ENCODE measurements around the gene CTCF.

Gene CTCF

DNA sequence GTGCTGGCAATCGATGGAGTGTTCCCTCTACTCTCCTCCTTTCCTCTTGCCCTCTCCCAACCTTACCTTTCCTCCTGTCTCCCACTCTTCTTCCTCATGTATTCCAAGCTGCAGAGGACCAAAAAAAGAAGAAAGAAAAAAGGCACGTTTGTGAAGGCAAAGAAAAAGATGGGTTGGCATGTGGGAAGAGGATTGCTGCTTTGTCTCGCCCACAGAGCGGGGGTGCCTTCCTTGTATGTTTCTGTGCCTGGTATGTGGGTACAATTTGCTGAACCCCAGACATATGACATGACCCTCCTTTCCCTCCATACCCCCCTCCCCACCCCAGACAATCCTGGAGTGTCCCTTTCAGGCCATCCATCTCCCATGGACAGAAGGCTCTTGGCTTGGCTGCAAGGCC lies 13.1 kb upstream of the CTCF start:
- DNase-seq: no peak

- no peak for DNase-seq
Measured at GRCh38 chr16:67549936-67550335, 12.4 kb upstream of the CTCF start.

DNA sequence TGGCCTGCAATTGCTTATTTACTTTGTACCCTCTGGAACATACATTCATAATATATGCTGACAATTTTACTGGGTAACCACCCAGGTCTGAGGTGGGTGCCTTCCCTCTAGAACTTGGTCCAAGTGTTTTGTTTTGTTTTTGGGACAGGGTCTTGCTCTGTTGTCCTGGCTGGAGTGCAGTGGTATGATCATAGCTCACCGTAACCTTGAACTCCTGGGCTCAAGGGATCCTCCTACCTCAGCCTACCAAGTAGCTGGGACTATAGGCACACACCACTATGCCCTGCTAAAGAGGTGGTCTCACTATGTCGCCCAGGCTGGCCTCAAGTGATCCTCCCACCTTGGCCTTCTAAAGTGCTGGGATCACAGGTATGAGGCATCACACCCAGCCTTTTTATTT lies 11.2 kb upstream of the CTCF start:
- DNase-seq: no peak

GRCh38 chr16:67551972-67552371 lies 10.4 kb upstream of the CTCF start:
- no peak for DNase-seq

DNA sequence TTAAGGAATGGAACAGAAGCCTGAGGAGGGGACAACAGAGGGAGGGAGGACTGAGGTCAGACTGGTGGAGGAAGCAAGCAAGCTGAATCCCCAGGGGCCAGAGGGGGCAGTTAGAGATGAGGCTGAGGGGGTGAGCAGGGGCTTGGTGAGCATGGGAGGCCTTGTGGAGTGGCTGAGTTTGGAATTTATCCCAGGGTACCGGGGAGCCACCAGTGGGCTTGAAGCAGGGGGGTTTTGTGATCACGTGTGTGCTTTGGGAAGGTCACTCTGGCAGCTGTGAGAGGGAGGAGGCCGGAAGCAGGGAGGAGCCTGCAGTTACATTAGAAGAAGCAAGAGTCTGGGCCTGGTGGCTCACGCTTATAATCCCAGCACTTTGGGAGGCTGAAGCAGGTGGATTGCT lies 9.8 kb upstream of the CTCF start:
- no peak for DNase-seq

DNA sequence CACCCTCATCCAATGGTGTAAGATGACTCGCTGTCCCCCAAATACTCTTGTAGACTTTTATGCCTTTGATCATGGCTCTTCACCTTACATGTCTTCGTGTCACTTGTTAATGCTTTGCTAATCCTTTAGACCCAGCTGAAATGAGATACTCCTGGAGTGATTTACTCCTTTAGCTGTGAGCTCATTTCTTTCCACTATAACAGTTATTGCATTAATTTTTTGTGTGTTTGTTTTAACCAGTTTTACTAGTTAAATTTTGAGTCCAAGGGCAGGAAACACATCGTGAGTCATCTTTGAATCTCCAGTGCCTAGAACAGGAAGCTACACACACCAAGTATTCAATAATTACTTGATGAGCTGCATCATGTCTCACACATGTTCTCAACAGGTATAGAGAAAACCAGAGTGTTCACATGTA lies 6.5 kb upstream of the CTCF start:
- DNase-seq: no peak

- no peak for DNase-seq
Measured at GRCh38 chr16:67558859-67559258, 3.5 kb upstream of the CTCF start.

DNA sequence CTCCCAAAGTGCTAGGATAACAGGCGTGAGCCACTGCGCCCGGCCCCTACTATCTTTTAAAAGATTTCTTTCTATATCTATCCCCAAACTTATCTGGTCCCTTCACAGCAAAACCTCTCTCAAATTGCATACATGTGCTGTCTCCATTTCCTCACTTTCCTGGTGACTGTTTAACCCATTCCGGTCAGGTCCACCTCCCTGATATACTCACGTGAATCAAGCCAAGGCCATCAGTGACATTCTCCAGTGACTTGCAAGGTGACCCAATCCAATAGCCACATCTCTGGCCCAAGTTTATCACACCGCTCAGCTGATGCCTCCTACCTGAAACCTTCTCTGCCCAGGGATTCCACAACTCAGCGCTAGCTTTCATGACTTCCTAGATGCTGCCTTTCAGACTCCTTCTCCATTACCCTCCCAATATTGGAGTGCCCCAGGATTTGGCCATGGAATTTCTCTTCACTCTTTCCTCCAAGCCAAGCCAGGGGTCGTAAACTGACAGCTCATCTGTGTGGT lies 1.4 kb upstream of the CTCF start:
- DNase-seq: no peak

- no peak for DNase-seq
Measured at GRCh38 chr16:67561501-67561823, 864 bp upstream of the CTCF start.

DNA sequence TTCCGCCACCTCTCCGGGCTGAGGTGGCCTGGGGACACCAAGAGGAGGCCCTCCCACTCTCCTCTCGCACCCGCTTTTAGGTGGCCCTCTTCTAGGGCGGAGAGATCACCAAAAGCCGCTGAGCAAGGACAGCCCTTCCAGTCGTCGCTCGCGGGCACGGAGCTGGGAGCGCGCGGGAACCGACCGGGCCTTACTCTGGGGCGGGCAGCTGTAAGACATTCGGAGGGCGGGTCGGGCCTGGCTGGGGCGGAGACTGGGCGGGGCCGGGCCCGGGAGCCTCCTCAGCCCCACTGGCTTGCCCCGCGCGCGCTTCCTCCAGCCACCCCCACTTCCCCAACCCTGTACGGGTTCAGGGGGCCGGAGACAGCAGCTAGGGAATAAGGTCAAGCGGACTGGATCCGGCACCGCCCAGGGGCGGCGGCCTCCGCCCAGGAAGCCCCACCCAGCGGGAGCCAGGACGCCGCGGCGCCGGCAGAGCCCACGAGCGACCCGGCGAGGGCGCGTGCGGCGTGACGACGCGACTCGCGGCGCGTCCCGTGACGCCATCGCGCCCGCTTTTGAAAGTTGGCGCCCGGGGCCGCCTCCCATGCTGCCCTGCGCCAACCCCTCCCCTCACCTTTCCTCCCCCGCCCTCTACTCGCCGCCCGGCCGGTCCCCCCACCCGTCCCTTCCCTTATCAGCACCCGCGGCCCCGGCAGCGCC lies 351 bp upstream of the CTCF start:
- DNase-seq: peak; percentile 93

DNA sequence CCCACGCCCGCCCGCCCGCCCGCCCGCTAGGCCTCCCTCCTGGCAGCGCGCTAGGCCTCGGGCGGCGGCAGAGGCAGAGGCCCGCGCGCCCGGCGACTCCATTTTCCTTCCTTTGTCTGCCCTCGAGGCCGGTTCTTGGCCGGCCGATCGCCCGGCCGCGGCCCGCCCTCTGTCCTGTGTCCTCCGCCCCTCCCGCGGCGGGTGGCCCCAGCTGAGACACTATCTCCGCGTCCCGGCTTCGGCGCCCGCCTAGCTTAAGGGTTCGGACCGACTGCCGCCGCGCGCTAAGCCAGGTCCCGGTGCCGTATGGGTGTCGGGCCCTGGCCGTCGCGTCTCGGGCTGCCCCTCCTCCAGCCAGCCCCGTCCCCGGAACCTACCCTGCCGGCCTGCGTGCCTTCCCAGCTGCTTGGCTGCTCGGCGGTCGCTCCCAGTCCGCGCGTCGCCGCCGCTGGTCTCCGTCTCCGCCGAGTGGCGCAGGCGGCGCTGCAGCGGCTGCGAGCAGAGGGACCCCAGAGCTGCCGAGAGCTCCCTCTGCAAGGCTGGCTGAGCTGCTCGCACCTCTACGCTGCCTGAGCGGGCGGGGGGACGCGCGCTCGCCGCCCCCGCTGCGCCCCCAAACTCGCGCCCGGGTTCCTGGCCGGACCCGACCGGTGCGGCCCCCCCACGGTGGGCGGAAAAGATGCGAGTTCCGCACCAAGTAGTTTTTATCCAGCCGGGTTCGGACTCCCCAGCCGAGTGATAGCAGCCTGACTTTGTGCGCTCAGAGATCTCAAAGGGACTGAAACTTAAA lies 787 bp downstream of the CTCF start:
- peak; percentile 8 for DNase-seq

GRCh38 chr16:67563708-67564468 lies 1.6 kb downstream of the CTCF start:
- peak; percentile 18 for DNase-seq

DNA sequence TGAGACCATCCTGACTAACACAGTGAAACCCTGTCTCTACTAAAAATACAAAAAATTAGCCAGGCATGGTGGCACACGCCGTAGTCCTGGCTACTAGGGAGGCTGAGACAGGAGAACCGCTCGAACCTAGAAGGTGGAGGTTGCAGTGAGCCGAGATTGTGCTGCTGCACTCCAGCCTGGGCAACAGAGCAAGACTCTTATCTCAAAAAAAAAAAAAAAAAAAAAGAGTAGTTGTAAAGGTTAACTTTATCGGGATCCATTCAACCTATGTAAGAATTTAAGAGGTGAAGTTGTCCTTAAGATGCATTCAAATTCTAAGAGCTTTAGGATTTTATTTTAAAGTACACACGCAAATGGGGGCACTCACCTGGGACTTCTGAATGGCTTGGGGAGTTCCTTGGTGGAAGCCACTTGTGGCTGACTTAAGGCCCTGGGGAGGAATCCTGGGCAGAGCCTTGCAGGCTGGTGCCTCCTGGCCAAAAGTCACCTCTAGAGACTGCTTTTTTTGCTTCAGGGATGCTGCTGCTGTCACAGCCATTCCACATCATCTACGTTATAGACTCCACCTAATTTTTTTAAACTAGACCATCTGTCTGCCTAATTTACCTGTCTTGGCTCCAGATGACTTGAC lies 3.3 kb downstream of the CTCF start:
- DNase-seq: no peak

DNA sequence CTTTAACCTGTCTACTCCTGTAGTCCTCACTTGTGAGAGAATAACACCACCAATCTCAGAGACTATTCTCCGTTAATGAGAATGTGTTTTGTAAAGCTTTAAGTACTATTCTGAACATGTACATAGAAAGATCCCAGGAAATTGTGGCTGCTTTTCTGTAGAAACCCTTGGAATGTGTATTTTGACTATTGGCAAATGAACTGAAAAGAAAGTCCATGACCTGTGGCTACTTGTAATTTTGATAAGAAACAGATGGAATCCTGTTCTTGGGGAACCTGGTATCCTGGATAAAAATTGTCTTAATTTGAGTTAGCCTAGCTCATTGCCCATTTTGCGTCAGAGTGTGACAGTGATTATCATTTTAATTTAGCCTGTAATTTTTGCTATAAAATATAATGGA lies 9.1 kb downstream of the CTCF start:
- no peak for DNase-seq

- DNase-seq: no peak
Measured at GRCh38 chr16:67571981-67572431, 9.7 kb downstream of the CTCF start.

DNA sequence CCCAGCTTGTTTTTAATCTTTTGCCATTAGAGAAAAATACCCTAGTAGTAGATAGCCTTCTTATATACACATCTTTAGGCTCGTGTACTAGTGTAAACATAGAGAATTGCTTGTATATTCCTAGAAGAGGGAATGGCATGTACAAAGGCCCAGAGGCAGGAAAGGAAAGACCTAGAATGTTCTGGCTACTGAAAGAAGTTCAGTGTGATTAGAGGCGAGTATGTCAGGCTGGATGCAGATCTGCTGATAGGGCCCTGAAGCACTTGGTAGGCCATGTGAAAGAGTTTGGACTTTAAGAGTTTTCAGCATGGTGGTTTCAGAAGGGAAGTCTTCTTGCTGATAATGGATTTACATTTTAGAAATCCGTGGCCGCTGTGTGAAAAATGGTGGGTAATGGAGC lies 17.4 kb downstream of the CTCF start:
- DNase-seq: no peak

DNA sequence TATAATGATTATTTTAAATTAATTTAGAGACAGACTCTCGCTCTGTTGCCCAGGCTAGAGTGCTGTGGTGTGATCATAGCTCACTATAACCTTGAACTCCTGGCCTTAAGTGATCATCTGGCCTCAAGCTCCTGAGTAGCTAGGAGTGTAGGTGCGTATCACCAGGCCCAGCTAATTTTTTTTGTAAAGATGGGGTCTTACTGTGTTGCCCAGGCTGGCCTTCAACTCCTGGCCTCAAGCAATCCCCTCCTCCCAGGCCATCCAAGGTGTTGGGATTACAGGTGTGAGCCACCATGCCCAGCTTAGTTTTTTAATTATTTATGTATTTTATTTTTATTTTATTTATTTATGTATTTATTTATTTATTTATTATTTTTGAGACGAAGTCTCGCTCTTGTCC lies 17.9 kb downstream of the CTCF start:
- no peak for DNase-seq

- DNase-seq: no peak
Measured at GRCh38 chr16:67593288-67593687, 31.0 kb downstream of the CTCF start.

DNA sequence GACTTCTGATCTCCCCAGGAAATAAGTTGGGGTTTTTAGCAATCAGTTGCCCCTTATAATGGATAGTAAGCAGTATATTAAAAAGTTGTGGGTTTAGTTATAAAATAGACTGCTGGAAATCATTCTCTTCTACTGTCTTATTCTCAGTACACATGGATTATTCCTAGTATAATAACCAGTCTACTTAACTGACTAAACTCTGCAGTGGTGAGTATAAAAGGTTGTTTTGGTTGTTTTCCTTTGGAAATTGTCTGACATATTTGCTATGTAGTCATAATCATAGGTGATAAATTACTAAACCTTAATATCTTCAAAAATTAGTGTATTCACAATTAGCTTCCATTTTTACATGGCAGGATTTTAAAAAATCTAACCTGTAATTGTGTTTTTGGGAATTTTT lies 31.4 kb downstream of the CTCF start:
- DNase-seq: no peak

GRCh38 chr16:67594256-67594915 lies 32.1 kb downstream of the CTCF start:
- no peak for DNase-seq

GRCh38 chr16:67594956-67595355 lies 32.6 kb downstream of the CTCF start:
- no peak for DNase-seq

- DNase-seq: no peak
Measured at GRCh38 chr16:67598527-67598926, 36.2 kb downstream of the CTCF start.

GRCh38 chr16:67605641-67606040 lies 43.3 kb downstream of the CTCF start:
- no peak for DNase-seq

All from NCI-H1105 treated with DMSO at 0.1 percent for 48 hours (cell line).